Psoas muscle (tissue), 8 donors: Measurements from ENCODE around the gene PINK1. TPM values are rescaled to one million over a fixed set of nuclear protein-coding genes. Genes with fewer than 3 reads are reported as not detected.
A peak's percentile ranks its signal among the peaks of the same experiment; 100 is the strongest.

Experiments
- ATAC-seq, 4 donors: fragments of 200-7000 bp; cut with Tn5 transposase; one replicate each; pipeline ENCODE4 v1.9.1; 2020; ENCODE audit warnings: moderate library complexity in 3 of 4, mild to moderate bottlenecking in 2 of 4
- DNase-seq, 2 donors: peaks; one replicate each; pipeline ENCODE4 v3.0.0-alpha.2; 2020
- H3K27ac ChIP-seq: fragments of 200-600 bp; one replicate; pipeline ENCODE4 v1.8.0; 2022
- H3K27me3 ChIP-seq, 3 donors: fragments of 200-600 bp in 1 of 3; one replicate each; pipeline versions ENCODE4 v1.6.1 to v1.8.0; 2013 to 2022; ENCODE audit warnings: low read length in 2 of 3, mild to moderate bottlenecking in 2 of 3, moderate library complexity in 1 of 3; ENCODE audit not compliant: insufficient read depth in 3 of 3
- H3K36me3 ChIP-seq, 2 donors: fragments of 200-600 bp in 1 of 2; one replicate each; pipeline versions ENCODE4 v1.6.1 to v1.8.0; 2013 to 2022; ENCODE audit warnings: low read depth in 1 of 2, mild to moderate bottlenecking in 1 of 2, moderate library complexity in 1 of 2; ENCODE audit not compliant: insufficient read depth in 1 of 2
- H3K4me1 ChIP-seq: fragments of 200-600 bp; one replicate; pipeline ENCODE4 v1.8.0; 2022
- H3K4me3 ChIP-seq: fragments of 200-600 bp; one replicate; pipeline ENCODE4 v1.8.0; 2022; ENCODE audit warnings: mild to moderate bottlenecking
- H3K9me3 ChIP-seq: fragments of 200-600 bp; one replicate; pipeline ENCODE4 v1.8.0; 2022
- WGBS, 3 donors: extraction: QIAGEN DNeasy Blood & Tissue Kit; methylation state at CpG; one replicate each; pipeline versions ENCODE4 v1.1.6 to v1.1.7; 2013; 5-methylcytosine and 5-hydroxymethylcytosine counted together
- intact Hi-C, 2 donors: fragments of 100-400 bp; cut with DNase I; formaldehyde crosslinking; loops; one replicate each; pipeline versions ENCODE4 v1.11.0 to v1.14.2; 2022
- polyA plus RNA-seq, 3 donors: library from polyadenylated mRNA; stranded (reverse); fragments of 200-250 nt; gene quantifications; one replicate each; pipeline ENCODE4 v1.2.3, GENCODE V29; 2013
- total RNA-seq, 4 donors: library from RNA; stranded (reverse); fragmentation: NEBNext Ultra II Directional in 2 of 4; extraction: Animal tissue kit (Norgen Biotek cat#: 25700) in 2 of 4; gene quantifications; one replicate each; pipeline versions ENCODE4 v1.2.1 to v1.2.4, GENCODE V29; 2021 to 2023
- TF ChIP-seq, protein P1 (sequence below): fragments of 200-600 bp; IDR thresholded peaks from one replicate; pipeline ENCODE4 v1.8.0; 2022; ENCODE audit warnings: antibody characterized with exemption
- donor health status: healthy with polysubstance abuse.
- donor health status: DM: no; HTN: no; CAD: no; lungs with moderate emphysema.
- donor health status: Bipolar disorder and iron deficiency.
- donor health status: healthy.
- donor health status: DM: yes; HTN: yes; CAD: no.
- donor health status: DM: no; HTN: no; CAD: no.
- donor health status: DM: no; HTN: no; CAD: no.
- donor health status: DM: yes; HTN: yes; CAD: no.

PINK1 gene
- total and polyA plus RNA-seq, 7 donors = 218 to 506 (median 383) TPM

DNA sequence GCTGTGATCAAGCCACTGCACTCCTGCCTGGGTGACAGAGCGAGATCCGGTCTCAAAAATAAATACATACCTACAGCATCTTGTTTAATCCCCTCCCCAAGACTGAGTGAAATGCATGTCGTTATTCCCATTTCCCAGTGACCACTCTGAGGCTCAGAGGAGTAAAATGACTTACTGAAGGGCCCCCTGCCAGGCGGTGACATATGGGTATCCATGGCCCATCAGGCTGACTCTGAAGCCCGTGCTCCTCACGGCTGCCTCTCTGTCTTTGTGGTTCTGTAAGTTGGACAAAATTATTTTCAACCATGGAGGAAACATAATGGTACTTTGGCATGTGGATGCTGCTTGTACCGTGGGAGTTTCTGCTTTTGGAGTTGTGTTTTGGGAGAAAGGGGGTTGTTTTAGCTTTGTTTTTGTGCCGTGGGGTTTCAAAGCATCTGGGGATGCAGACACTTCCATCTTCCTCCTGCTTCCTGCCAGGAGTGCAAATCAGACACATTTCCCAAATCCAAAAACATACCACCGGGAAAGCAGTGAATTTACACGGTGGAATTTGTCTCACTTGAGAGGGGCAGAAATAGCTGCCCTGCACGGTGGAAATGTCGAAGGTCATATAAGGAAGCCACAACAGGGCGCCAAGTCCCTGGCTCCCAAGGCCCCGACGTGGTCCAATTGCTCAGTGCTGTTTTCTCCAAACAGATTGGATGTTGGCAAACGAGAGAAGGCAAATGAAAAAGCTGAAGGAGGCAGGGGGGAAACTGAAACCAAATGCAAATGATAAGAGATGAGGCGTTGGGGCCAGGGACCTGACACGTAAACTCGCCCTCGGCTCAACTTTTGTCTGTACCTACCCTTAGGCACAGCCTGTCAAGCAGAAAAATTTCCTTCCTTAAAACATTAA, 17.1 kb upstream of the PINK1 start:
- no peak overlapping the region for H3K4me3 ChIP-seq

DNA sequence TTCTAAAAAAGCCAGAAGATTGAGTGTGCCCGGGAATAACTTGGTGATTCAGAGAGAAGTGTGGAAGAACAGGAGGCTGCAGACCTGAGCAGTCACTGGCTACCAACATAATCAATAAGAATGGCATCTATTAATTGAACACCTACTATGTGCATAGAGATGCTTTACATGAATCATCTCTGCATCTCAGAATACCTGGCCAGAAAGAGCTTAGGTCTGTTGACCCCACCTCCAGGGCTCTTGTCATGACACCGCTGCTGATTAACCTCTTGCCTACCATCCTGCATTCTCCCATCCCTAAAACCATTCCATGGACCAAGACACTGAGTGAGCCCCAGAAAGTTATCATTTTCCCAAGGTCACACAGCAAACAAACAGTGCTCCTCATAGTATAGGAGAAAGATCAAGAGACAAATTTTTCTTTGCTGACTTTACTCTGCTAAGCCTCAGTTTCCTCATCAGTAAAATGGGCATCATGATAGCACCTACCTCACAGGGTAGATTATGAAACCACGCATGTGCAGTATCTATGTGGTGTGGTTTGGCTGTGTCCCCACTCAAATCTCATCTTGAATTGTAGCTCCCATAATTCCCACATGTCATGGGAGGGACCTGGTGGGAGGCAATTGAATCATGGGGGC, 16.3 kb upstream of the PINK1 start:
- intact Hi-C loops = no loop called here
- H3K4me1 ChIP-seq = peaks cover 16% of the 10 kb centered on the region
- H3K4me3 ChIP-seq = no peak overlapping the region
- 68 to 69% (median 68%) methylated on average over 3 of the region's 3 CpGs for WGBS, 3 donors
- TF ChIP-seq, protein P1, sequence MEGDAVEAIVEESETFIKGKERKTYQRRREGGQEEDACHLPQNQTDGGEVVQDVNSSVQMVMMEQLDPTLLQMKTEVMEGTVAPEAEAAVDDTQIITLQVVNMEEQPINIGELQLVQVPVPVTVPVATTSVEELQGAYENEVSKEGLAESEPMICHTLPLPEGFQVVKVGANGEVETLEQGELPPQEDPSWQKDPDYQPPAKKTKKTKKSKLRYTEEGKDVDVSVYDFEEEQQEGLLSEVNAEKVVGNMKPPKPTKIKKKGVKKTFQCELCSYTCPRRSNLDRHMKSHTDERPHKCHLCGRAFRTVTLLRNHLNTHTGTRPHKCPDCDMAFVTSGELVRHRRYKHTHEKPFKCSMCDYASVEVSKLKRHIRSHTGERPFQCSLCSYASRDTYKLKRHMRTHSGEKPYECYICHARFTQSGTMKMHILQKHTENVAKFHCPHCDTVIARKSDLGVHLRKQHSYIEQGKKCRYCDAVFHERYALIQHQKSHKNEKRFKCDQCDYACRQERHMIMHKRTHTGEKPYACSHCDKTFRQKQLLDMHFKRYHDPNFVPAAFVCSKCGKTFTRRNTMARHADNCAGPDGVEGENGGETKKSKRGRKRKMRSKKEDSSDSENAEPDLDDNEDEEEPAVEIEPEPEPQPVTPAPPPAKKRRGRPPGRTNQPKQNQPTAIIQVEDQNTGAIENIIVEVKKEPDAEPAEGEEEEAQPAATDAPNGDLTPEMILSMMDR = no peak
- DNase-seq (no peak), ATAC-seq (no peak)
- H3K27ac ChIP-seq = no peak overlapping the region
- H3K9me3 ChIP-seq = no peaks in the 10 kb centered on the region
- H3K27me3 ChIP-seq = no peaks in the 10 kb centered on the region
- no peaks in the 10 kb centered on the region for H3K36me3 ChIP-seq

More for the DNA sequence above, 17.1 kb upstream of the PINK1 start:
- Histone ChIP-seq H3K27me3 (no peaks in the 10 kb centered on the region), H3K9me3 (no peaks in the 10 kb centered on the region), H3K4me1 (peaks cover 16% of the 10 kb centered on the region), H3K27ac (no peak overlapping the region), H3K36me3 (no peaks in the 10 kb centered on the region)
- peak in 1 of 2 donors; percentile 51 for DNase-seq
- intact Hi-C loops = no loop called here
- ATAC-seq = peak in 1 of 4 donors; percentile 67
- TF ChIP-seq, protein P1 = no peak
- 22 to 30% (median 29%) methylated on average over 20 of the region's 20 CpGs for WGBS, 3 donors

DNA sequence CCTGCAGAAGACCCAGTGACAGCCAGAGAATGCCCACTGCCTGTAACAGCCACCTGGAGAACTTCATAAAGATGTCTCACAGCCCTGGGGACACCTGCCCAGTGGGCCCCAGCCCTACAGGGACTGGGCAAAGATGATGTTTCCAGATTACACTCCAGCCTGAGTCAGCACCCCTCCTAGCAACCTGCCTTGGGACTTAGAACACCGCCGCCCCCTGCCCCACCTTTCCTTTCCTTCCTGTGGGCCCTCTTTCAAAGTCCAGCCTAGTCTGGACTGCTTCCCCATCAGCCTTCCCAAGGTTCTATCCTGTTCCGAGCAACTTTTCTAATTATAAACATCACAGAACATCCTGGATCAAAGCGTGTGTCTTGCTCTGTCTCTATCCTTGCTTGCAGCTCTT, 14.7 kb upstream of the PINK1 start:
- Histone ChIP-seq H3K9me3 (no peaks in the 10 kb centered on the region), H3K27ac (no peak overlapping the region), H3K36me3 (no peaks in the 10 kb centered on the region), H3K4me3 (no peak overlapping the region), H3K4me1 (peaks cover 14% of the 10 kb centered on the region), H3K27me3 (no peaks in the 10 kb centered on the region)
- TF ChIP-seq, protein P1 = no peak
- DNase-seq (no peak), ATAC-seq (peak in 1 of 4 donors; percentile 28)
- 41 to 59% (median 47%) methylated on average over 4 of the region's 4 CpGs for WGBS, 3 donors
- intact Hi-C loops = no loop called here

- 83 to 92% (median 90%) methylated on average over 1 of the region's 1 CpG for WGBS, 3 donors
- no peak for DNase-seq
- no peak overlapping the region for H3K4me3 ChIP-seq
- intact Hi-C loops = no loop called here
- no peak for ATAC-seq
- H3K36me3 ChIP-seq = no peaks in the 10 kb centered on the region
- no peaks in the 10 kb centered on the region for H3K27me3 ChIP-seq
- H3K9me3 ChIP-seq = no peaks in the 10 kb centered on the region
- TF ChIP-seq, protein P1 = no peak
- peaks cover 9% of the 10 kb centered on the region for H3K4me1 ChIP-seq
- H3K27ac ChIP-seq = no peak overlapping the region
Observed at GRCh38 chr1:20619999-20620398, 13.3 kb upstream of the PINK1 start.
